GM21825 (cell line): ENCODE measurements around the gene EXOC3.
"Not testable (repeated sequence)": the region's sequence is repeated elsewhere in the genome, so short reads cannot be mapped to it uniquely, and the experiment has no call there.

ENCODE experiments used
- ATAC-seq: cut with Tn5 transposase; IDR thresholded peaks from one replicate; pipeline ENCODE4 v1.9.1; 2021; ENCODE audit warnings: mild to moderate bottlenecking, moderate library complexity; ENCODE audit not compliant: unreplicated experiment

EXOC3 gene

DNA sequence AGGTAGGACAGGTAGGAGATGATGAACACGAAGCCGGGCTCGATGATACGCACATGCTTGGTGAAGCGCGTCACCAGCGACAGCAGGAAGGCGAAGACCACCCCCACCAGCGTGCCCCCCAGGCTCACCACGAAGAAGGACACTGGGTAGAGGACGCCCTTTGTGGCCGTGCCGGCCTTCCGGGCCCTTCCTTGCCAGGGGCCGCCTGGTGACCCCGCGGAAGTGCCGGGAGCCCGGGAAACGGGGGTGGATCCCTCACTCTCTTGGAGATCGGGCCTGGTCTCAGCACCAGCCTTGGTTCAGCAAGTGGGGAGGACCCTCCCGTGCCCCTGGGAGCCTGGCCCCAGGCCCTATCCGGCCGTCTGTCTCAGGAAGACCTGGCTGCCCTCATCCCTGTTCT, 41.6 kb downstream of the EXOC3 start:
- ATAC-seq: no peak

DNA sequence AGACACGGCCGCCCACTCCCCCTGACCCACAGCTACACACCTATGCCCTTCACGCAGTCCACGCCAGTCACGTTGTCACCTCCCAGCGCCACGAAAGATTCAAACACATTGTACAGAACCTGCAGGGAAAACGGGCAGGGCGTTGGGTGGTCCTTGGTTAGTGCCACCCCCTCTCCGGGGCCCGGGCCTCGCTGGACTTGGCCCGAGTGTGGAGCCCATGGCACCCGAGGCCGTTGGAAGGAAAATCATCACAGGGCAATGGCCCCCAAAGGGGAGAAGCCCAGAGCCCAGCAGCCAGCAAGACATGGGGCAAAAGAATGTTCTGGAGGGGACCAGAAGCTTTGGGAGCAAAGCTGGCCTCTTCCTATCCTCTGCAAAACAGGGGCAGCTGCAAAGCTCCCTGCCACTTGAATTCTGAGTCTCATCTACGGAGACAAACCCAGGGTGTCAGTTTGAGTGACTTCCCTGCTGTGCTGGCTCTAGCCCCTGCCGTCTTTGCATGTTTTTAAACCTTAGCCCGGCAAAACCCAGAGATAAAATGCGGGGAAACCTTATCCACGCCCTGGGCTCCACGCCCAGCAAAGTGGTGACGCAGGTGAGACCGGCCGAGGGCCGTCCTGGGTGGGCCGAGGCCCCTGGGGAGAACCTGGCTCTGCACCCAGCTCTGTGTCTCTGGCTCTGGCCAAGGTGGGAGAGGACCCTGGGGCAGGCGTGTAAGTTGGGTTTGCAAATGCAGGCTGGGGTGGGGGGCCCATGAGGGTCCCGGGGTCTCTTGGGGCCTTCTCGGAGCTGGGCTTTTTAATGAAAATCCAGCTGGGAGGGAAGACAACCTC, 42.4 kb downstream of the EXOC3 start:
- no peak for ATAC-seq

DNA sequence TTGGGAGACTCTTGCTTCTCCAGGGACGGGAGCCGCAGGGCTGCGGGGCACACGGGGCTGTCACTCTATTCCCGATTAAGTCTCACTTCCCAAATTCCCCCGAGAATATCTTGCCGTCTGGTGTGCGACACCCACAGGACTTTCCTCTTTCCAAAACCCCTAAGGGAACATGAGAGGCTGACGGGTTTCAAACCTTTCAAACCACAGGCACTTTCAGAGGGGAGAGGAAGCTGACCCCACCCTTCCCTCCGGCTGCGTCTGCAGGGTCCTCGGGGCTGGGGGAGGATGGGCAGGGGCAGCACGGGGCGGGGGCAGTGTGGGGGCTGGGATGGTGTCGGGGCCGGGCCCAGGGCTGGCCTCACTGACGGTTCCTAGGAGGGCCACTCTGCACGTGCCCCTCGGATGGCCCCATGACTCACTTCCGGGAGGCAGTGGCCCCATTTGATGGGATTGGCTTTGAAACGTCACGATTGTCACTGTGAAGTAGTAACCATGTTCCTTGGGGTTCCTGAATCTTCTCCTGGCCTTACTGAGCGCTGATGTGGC, 43.0 kb downstream of the EXOC3 start:
- ATAC-seq: no peak

DNA sequence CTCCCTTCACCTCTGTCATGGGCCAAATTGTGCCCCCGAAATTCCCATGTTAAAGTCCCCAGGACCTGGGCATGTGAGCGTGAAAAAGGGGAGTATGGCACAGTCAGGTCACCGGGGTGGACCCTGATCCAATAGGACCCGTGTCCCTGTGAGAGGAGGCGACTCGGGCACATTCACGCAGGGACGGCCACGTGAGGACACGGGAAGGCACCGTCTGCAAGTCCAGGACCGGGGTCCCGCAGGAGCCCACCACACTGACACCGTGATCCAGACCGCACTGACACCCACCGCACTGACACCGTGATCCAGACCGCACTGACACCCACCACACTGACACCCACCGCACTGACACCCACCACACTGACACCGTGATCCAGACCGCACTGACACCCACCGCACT, 43.6 kb downstream of the EXOC3 start:
- not testable (repeated sequence) for ATAC-seq

DNA sequence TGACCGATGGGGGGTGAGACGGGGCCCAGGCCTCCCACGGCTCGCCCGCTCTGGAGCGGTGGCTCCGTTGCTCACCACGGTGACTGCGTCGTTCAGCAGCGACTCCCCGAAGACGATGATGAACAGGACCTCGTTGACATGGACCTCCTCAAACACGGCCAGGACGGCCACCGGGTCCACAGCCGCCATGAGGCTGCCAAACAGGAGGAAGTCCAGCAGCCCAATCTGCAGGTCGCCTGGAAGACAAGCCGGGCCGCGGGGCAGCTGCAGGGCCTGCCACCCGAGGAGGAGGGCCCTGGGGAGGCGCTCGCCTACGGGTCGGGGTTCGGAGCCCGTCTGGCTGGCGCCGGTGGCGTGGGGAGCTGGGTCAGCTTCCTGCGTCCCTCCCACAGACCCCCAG, 45.3 kb downstream of the EXOC3 start:
- ATAC-seq: no peak

DNA sequence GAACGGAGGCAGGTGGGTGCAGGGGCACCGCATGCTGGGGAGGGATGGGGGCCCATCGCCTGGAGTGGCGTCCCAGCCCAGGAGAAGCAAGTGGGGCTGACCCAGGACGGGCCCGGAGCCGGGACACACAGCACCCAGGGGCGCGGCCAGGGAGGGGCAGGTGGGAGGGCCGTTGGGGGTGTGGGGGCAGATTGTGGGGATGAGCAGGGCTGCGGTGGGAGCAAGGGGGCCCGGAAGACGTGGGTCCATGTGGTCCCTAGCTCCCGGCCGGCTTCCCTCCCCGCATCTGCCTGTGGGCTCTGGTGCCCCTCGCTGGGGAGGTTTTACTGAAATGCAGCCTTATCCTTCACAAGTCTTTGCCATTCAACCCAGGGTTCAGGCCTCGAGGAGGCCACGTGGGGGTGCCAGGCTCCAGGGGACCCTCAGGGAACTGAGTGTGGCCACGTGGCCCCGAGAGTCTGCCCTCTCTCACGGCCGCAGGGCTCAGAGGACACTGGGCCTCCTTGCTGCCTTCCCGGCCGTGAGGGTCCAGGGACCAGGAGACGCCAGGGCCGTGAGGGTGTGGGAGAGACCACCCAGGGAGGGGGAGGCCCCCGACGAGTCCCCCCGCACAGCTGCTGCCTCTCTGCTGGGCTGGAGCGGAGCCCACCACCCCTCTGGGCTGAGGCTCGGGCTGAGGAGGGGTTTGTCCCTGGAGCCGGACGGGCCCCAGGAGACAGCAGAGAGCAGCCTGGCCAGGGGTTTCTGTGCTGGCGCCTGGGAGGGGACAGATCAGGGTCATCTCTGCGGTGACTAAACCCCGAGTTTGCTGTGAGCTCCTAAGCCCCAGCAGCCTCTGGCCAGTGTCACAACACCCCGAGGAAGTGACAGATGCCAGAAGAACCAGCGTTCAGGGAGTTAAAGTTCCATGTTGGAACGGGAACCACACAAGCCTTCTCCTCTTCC, 46.0 kb downstream of the EXOC3 start:
- no peak for ATAC-seq

DNA sequence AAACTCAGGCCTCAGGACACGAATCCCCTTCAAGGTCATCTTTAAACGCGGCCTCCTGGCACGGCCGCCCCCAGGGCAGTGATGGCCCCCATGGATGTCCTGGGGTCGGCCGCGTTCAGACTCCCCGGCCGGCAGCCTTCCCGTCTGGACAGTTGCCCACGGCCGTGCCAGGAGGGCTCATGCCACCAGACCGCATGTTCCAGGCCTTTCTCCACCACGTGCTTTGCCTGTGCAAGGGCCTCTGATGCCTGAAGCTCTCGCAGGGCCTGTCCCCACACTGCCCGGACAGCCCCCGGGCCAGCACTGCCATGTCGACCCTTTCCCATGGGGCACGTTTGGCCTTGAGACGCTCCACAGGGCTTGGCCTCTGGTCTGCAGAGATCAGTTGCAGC, 46.7 kb downstream of the EXOC3 start:
- ATAC-seq: no peak

DNA sequence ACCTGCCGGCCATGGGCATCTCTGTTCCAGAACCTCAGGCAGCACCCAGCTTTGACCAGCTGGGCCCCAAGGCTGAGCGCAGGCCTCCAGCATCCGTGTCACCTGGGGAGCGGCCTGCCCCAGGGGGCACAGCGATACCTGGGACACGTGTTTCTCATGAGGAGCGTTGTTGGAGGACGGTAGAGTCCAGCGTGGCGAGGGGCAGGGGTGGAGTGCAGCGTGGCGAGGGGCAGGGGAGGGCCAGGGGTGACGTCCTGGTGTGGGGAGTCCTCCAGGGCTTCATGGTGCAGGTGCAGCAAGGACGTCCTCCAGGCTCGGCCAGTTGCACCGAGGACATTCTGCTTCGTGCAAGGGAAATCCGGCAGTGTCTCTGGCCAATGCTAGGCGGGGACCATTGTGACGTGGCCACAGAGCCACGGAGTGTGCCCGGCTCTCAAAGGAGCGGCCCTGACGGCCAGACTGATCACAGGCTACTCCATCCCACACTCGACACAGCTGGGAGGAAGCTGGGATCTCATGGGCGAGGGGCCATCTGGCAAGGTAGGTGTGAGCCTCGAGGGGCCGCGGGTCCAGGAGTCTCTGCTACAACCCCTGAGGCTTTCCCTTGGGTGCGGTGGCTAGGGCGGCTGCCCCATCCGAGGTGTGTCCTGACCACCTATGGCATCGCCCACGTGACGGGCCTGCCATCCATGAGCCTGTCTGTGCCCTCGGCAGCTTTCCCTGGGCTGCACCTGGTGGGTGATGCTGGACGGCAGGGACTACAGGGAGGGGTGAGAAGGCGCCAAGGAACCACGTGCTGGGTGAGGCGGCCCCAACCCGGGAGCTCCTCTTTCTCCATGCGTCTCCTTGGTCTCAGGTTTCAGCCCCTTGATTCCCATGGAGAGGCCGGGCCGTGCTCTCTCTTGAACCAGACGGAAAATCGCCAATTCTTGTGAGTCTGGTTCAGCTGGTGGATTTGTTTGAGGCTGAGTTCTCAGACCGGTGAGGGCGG, 47.4 kb downstream of the EXOC3 start:
- ATAC-seq: no peak

DNA sequence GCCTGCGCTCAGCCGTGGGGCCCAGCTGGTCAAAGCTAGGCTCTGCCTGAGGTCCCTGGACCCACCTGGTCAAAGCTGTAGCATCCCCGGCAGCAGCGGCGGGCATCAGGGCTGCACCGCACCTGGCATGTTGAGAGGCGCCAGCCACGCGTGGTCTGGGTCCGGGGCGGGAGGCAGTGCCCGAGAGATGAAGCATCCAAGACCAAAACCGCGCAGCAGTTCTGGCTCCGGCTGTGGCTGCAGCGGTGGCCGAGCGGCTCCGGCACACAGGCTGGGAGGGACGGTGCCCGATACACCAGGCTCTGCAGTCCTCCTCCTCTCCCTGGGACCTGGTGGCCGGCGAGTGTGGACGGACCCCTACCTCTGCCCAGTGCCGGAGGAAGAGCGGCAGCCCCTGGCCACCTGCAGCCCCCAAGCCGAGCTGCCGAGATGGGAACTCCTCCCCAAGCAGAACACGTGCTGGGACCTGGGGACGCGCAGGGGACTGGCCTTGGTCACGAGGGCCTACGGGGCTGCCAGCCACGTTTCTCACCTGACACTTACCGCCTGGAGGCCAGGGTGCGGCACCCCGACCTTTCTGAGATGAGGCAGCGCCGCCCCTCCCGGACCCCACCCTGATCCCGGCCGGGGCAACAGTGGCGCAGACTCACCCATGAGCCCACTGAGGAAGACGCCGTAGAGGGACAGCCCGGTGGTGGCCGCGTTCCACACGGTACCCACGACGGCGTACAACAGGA, 48.3 kb downstream of the EXOC3 start:
- ATAC-seq: no peak

DNA sequence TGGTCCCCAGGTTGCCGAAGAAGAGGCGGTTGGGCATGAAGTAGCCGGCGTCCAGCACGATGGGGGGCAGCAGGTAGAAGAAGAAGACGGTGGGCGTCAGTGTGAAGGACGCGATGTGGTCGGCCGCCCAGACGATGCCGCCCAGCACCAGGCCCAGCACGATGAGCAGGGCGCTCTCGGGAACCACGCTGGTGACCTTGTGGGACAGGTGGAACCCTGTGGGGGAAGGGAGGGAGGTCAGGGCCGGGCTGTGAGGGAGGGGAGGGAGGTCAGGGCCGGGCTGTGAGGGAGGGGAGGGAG, 48.8 kb downstream of the EXOC3 start:
- ATAC-seq: no peak

DNA sequence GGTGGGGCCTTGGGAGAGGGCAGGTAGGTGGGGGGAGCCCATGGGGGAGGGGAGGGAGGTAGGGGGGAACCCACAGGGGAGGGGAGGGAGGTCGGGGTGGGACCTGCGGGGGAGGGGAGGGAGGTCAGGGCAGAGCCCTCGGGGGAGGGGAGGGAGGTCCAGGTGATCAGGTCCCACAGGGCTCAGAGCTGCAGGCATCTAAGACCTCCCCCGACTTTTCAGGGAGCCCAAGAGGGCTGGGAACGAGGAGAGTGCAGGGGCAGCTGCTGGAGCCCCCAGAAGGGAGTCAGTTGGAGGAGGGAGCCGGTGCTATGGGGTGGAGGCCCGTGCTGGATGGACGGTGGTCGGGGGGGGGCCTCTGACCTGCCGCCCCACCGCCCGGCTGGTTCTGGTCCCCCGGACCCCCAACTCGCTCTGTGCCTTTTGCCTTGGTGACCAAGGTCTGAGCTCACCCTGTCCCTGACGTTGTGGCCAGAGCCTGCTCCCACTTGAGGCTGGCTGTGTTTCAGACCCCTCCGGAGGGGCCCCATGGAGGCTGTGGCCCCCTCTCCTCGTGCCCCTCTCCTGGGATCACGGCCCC, 49.4 kb downstream of the EXOC3 start:
- no peak for ATAC-seq

DNA sequence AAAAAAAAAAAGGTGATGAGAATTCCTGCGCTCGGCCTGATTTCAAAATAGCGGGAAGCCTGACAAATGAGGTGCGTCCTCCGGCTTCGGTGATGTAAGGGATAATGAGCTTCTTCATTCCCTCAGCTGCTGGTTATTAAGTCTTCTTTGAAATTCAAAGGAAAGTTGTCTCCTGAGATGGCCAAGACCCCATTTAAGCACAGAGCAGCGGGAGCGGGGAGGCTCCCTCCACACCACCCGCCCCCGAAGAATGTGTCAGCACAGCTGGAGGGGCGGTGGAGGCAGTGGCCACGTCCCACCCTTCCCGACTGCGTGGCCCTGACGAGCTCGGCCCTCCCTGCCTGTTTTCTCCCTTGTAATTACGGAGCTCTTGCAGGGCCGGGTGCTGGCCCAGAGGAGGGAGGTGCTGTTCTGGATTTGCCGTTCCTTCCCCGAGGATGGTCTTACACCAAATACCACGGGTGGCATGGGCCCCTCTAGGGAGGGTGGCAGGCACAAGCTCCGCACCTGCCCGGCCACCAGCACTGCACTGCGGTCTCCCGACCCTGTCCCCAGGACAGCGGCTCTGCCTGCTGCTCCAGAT, 50.2 kb downstream of the EXOC3 start:
- ATAC-seq: no peak

DNA sequence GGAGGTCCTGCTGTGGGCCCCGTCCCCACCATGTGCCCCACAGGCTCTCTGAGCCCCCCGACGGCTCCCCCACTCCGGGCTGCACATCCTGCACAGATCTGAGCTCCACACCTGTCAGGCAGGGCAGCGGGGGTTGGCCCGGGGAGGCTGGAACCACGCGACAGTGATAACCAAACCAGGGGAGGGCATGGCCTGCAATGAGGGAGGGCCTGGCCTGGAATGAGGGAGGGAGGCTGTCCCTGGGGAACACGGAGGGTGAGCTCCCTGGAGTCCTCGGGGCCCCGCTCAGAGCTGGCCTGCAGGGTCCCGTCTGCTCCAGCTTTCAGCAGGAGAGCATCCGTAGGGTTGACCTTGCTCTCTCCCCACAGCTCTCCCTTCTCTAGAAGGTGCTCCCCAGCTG, 50.8 kb downstream of the EXOC3 start:
- ATAC-seq: no peak

DNA sequence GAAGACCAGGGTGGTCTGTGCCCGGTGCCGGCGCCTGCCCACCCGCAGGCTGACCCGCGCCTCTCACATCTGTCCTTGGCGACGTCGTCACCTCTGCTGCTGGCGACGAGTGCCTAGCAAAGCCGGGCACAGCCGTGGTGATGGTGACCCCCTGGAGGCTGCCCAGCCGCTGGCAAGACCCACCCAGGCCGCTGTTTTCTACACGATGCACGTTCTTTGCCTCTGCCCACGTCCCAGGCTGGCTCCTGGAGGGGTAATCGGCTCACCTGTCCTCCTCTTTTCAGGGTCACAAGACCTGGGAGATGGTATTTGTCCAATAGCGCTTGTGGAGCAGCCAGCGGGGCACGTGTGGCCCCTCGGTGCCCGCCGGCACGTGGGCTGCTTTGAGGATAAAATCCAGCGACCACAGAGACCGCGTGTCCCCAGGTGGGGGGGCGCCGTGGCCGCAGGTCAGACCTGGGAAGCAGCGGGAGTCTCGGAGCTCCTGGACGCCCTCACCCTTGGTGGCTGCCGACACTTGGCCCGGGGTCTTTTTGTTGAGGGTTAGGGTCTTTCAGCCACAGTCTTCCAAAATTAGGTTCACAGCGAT, 51.8 kb downstream of the EXOC3 start:
- ATAC-seq: no peak

DNA sequence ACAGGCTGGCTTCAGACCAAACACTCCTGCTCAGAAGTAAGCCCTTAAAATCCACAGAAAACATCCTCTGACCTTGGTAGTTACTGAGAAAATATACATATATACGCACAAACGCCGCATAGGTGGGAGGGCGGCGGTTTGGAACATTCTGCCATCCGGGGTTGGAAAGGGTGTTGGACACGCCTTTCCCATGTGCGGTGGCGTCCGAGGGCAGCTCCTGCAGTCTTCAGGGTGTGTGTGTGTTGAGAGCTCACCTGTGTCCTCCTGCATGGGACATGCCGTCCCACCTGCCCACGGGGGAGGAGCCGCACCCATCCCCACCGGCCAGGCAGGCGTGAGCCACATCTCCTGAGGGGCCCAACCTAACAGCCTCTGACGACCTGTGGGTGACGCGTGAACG, 53.1 kb downstream of the EXOC3 start:
- no peak for ATAC-seq

DNA sequence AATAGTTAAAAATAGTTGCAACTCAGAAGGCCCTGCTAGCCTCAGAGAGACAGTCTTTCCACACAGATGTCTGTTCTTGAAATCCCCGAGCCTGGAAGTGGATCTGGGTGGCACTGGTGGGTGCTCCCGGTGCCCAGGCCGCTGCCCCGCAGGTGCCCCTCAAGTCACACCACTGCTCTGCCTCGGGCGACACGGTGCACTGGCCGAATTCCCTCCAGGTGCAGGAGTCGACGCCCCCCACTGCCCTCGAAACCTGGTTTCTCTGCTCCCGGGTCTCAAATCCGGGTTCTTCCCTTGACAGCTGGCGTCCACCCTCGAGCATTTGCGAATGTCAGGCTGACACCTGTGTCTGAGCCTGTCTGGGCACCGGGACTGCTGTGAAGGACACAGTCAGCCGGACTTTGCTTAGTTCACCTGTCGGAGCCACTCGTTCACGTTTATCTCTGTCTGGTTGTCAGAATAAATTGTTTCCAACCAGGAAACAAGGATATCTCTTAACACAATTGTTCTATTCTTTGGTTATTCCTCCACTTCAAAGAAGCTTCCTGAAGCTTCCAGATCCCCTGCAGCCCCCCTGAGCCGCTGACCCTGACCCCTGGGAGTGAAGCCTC, 54.2 kb downstream of the EXOC3 start:
- no peak for ATAC-seq

DNA sequence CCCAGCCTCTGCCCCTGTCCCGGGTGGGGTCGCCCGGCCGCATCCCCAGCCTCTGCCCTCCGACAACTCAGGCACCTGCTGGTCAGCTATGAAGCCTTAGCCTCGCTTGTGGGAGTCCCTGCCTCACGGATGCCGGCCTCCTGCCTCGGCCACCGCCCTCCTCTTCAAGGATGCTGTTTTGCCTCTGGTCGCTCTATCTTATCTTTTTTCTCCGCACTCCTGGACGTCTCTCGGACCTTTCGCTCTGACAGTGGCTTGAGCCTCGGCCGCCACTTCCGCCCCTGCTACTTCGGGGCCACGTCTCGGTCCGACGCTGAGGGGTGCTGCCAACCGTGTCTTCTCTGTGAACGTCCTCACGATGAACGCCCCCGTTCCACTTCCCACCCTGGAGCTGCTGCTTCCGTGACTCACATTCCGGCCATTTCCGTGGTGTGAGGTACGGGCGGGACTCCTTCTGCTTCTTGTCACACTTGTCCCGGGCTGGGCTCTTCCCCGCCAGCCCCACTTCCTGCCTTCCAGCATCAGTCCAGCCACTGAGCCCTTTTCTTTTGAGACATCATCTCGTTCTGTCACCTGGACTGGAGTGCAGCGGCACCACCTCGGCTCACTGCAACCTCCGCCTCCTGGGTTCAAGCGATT, 55.0 kb downstream of the EXOC3 start:
- no peak for ATAC-seq
